Stimulated activated CD8-positive, alpha-beta memory T cell treated with anti-CD3 and anti-CD28 coated beads, Interleukin-15, amount 100 ng/mL, for 4 hours (primary cell): ENCODE results near the gene STOML1.
A peak's percentile ranks its signal among the peaks of the same experiment; 100 is the strongest.
"Not testable (repeated sequence)": the region's sequence is repeated elsewhere in the genome, so short reads cannot be mapped to it uniquely, and the experiment has no call there.

Experiments
- DNase-seq, 2 donors: peaks; one replicate each; pipeline ENCODE4 v3.0.0-alpha.2; 2020; ENCODE audit warnings: low read depth in 2 of 2

STOML1 gene

DNA sequence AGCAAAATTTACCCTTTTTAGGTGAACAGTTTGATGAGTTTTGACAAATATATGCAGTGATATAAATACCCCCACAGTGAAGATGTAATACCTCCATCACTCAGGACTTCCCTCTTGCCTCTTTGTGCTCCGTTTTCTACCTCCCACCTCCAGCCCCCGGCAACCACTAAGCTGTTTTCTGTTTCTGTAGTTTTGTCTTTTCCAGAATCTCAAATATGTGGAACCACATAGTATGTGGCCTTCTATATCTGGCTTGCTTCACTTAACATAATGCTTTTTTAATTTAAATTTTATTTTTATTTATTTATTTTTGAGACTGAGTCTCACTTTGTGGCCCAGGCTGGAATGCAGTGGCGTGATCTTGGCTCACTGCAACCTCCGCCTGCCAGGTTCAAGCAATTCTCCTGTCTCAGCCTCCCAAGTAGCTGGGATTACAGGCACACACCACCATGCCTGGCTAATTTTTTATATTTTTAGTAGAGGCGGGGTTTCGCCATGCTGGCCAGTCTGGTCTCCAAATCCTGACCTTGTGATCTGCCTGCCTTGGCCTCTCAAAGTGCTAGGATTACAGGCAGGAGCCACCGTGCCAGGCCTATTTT, 31.5 kb downstream of the STOML1 start:
- not testable (repeated sequence) for DNase-seq

DNA sequence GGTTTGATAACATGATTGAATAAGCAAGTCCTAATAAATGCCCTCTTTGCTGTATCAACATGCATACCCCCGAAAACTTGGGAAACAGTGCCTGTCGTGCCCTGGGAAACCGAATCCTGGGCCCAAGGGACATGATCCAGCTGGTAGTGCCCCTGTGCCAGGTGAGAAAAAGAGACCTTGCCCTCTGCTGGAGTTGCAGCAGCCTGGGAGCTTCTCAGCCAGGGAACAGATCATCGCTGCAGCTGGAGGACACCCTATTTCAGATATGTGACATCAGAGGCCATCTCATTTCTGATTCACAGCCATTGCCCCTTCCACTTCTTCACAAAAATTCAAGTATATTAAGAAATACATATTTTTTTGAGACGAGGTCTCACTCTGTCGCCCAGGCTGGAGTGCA, 32.3 kb downstream of the STOML1 start:
- no peak for DNase-seq

DNA sequence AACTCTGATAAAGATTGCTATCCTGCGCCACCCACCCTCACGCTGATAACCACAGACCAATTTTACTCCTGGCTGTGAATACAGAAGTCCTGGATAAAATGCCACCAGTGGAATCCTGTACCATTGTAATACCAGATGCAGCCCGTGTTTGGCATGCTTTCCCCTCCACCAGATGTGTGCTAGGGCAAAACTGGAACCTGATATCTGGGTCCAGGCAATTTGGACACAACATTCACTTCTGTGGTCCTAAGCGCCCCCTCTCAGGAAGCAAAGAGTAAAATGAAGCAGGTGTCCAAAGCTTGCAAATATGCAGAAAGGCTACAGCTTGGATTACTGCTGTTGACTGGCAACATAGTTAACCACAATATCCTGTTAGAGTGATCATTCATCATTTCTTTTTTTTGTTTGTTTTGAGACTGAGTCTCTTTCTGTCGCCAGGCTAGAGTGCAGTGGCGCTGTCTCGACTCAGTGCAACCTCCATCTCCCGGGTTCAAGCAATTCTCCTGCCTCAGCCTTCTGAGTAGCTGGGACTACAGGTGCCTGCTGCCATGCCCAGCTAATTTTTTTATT, 33.0 kb downstream of the STOML1 start:
- no peak for DNase-seq

GRCh38 chr15:73957785-73958184, 34.3 kb downstream of the STOML1 start:
- no peak for DNase-seq

DNA sequence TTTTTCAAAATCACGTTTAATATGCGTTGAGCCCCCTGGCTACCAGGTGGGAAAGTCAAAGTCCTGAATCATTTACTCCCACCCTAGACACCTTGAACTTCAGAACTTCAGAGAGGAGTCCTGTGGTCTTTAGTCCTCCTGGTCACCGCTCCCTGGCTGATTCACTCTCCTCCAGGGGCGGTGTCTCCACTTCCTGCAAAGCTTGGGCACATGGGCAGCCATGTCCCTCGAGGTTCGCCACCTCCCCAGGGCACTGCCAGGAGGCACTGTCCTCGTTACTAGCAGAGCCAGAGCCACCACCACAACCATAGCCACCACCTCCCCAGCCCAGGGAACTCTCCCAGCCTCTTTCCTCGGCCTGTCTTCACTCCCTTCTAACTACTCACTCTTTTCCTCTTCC, 34.8 kb downstream of the STOML1 start:
- no peak for DNase-seq

- DNase-seq, result no peak
Observed at GRCh38 chr15:73956743-73957135, 35.4 kb downstream of the STOML1 start.

- no peak for DNase-seq
Observed at GRCh38 chr15:73955861-73956742, 36.0 kb downstream of the STOML1 start.

DNA sequence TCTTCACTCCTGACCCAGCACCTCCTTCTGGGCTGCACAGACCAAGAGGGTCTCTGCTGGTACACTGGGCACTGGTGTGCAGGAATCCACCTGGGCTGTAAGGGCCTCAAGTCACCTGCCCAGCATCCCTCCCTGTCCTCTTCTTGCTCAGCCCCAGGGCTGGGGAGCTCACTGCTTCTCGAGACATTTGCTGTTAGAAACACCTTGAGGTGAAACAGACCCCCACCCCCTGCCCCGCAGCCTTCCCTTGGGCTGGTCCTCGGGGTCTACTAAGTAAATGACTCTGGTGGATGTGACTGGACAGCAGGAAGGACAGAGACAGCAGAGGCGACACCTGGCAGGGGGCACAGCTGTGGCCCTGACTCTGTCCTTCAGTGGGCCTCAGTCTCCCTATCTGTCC, 36.8 kb downstream of the STOML1 start:
- no peak for DNase-seq

DNA sequence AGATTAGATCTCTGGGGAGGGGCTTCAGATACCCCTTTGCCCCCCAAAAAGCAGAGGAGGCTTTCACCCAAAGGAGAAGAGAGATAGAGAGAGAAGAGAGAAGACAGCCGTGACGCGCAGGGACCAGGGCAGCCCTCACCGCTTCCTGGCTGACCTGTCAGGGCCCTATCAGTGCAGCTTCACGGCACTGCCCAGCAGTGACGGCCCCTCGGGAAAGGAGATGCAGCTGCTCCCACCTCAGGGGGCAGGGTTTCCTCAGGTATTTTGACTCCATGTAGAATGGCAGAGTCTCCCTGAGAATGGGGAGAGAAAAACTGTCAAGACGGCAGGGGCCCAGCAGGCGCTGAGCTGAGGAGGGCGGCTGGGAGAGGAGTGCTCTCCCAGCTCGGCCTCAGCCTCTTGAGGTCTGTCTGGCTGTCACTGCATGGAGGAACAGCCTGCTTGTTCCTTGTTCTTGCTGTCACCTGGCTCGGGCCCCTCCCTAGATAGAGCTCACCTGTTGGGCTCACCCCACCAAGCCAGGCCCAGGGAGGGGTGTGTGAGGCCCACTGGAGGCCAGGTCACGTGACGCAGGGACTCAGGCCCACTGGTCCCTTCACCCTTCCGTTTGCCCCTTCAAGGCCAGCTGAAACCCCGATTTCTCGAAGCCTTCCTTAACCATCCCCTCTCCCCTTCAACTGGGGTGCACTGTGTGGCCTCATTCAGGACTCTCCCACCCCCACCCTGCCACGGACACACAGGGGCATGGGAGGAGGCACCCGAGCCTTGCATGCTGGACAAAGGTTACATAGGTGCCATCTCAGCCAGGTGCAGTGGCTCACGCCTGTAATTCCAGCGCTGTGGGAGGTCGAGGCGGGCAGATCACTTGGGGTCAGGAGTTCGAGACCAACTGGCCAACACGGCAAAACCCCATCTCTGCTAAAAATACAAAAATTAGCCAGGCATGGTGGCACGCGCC, 37.6 kb downstream of the STOML1 start:
- no peak for DNase-seq

- no peak for DNase-seq
Observed at GRCh38 chr15:73952913-73953750, 39.0 kb downstream of the STOML1 start.

DNA sequence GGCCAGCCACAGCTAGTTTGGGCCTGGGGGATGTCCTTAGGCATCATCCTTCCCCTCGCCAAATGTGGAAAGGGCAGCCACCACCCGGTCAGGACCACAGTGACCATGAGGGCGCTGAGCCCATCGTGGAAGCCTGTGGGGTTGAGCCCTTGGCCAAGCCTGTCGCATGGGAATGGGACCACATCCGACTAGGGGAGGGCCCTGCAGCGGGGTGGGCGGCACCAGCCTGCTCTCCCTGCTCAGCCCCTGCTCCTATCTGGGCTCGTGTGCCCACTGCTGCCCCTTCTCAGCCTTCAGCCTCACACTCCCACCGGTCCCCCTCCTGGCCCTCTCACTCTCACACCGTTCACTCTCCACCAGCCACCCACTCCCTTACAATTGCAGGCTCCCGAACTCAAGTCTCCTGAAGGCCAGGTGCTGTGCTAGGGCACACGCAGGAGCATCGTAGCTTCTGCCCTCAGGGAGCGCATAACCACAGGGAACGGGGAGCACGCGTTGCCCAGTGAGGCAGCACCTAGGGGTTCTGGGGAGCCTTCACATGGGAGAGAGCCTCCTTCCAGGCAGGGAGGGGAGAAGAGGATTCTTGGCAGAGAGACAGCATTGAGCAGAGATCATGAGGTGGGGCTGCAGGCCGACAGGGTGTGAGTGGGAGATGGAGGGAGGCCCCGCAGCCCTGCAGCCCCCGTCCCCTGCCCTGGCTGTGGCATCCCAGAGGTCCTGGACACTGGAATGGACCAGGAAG, 39.8 kb downstream of the STOML1 start:
- no peak for DNase-seq

GRCh38 chr15:73951601-73952000, 40.5 kb downstream of the STOML1 start:
- DNase-seq, result no peak

- DNase-seq, result peak; percentile 34 to 43
Observed at GRCh38 chr15:73950831-73951561, 41.1 kb downstream of the STOML1 start.

- DNase-seq, result no peak
Observed at GRCh38 chr15:73950479-73950830, 41.6 kb downstream of the STOML1 start.

DNA sequence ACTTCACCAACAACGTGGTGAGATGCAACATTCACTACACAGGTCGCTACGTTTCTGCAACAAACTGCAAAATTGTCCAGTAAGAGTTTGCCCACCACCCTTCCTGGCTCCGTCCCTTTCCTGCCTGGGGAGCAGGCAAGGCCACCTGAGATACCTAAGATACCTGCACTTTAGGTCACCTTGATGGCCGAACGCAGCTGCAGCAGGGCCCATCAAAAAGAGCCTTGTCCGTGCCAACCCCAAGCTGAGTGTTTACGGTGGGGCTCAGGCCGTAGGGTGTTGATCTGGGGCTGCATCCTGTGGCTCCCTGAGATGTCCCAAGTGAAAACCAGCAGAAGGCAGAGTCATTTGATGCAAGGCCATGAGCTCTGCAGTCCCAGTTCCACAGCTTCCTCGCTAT, 42.6 kb downstream of the STOML1 start:
- no peak for DNase-seq

DNA sequence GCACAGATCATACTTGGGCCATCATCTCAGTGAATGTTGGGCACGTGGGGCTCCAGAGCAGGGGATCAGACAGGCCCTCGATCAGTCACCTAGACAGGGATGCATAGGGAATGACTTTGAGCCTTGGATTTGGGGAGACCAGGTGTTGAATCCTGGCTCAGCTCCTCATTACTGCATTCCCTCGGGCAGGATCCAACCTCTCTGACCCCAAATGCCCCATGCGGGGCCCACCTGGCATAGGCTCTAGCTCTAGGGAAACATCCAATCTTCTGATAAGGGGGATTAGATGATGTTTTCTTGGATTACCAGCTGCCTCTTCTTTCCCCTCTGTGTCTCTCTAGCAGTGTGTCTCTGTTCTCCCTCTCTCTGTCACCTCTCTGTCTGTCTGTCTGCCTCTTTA, 43.1 kb downstream of the STOML1 start:
- DNase-seq, result no peak

GRCh38 chr15:73948396-73948795, 43.7 kb downstream of the STOML1 start:
- no peak for DNase-seq

- DNase-seq, result no peak
Observed at GRCh38 chr15:73947651-73948050, 44.4 kb downstream of the STOML1 start.

DNA sequence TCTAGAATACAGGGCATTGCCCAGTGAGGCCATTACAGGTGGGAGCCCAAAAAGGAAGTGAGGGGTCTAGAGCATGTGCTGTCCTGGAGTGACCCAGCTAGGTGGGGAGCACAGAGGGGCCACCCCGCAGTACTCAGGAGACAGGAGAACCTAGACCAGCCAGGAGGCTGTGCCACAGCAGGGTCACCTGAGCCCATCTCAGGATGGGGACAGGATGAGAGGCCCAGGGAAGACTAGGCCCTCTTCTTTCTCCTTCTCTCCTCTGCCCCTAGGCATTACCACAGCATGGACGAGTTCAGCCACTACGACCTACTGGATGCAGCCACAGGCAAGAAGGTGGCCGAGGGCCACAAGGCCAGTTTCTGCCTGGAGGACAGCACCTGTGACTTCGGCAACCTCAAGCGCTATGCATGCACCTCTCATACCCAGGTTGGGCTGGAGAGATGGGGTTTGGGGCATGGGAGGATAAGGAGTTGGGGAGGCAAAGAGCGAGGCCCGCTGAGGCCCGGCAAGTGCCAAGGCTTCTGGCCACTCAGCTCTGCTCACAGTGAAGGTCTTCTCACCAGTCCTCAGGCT, 45.2 kb downstream of the STOML1 start:
- DNase-seq, result no peak
